ENCODE measurements around the gene PTK7.

The PTK7 gene

GRCh38 chr6:43181942-43182860 lies 106.1 kb downstream of the PTK7 start, which contains the start of gene CUL9:
Gene CUL9 (plus strand): TSS chr6:43182196. CDS start chr6:43184311, 2,115 bp downstream.
- peak; percentile 13 for DNase-seq

- no peak for DNase-seq
Observed at GRCh38 chr6:43183441-43183840, 107.3 kb downstream of the PTK7 start.

GRCh38 chr6:43184268-43184985 lies 108.3 kb downstream of the PTK7 start:
- DNase-seq = no peak

- DNase-seq = no peak
Observed at GRCh38 chr6:43185391-43185985, 109.4 kb downstream of the PTK7 start.

- no peak for DNase-seq
Observed at GRCh38 chr6:43186019-43186418, 109.9 kb downstream of the PTK7 start.

GRCh38 chr6:43186706-43187105 lies 110.6 kb downstream of the PTK7 start:
- DNase-seq = no peak

GRCh38 chr6:43187821-43188220 lies 111.7 kb downstream of the PTK7 start:
- DNase-seq = no peak

- no peak for DNase-seq
Observed at GRCh38 chr6:43188426-43188825, 112.3 kb downstream of the PTK7 start.

GRCh38 chr6:43189776-43190304 lies 113.7 kb downstream of the PTK7 start:
- DNase-seq = no peak

GRCh38 chr6:43192911-43193310 lies 116.8 kb downstream of the PTK7 start:
- DNase-seq = no peak

- DNase-seq = no peak
Observed at GRCh38 chr6:43193929-43194328, 117.8 kb downstream of the PTK7 start.

- DNase-seq = no peak
Observed at GRCh38 chr6:43196337-43196736, 120.2 kb downstream of the PTK7 start.

GRCh38 chr6:43199912-43200311 lies 123.8 kb downstream of the PTK7 start:
- no peak for DNase-seq

GRCh38 chr6:43200541-43200940 lies 124.4 kb downstream of the PTK7 start:
- no peak for DNase-seq

- no peak for DNase-seq
Observed at GRCh38 chr6:43202451-43202850, 126.3 kb downstream of the PTK7 start.

- no peak for DNase-seq
Observed at GRCh38 chr6:43203029-43203717, 127.1 kb downstream of the PTK7 start.

GRCh38 chr6:43203718-43204095 lies 127.6 kb downstream of the PTK7 start:
- no peak for DNase-seq

GRCh38 chr6:43204271-43205105 lies 128.4 kb downstream of the PTK7 start:
- no peak for DNase-seq

GRCh38 chr6:43205849-43206248 lies 129.7 kb downstream of the PTK7 start:
- DNase-seq = no peak

GRCh38 chr6:43207286-43207685 lies 131.2 kb downstream of the PTK7 start:
- no peak for DNase-seq

All from NCI-H1694 treated with DMSO at 0.1 percent for 48 hours (cell line).